H9 (cell line): ENCODE data around the gene NKD1. TPM values are rescaled to one million over a fixed set of nuclear protein-coding genes. Genes with fewer than 3 reads are reported as not detected.
A peak's percentile ranks its signal among the peaks of the same experiment; 100 is the strongest.

Experiments used
- DNase-seq: peaks from one replicate; pipeline ENCODE4 v3.0.0-alpha.2; 2017
- H2AFZ ChIP-seq: one replicate; pipeline ENCODE4 v1.6.1; 2013; ENCODE audit warnings: mild to moderate bottlenecking, low read length, control low read depth, moderate library complexity
- H2AK5ac ChIP-seq: 2 replicates; pipeline ENCODE4 v1.6.1; 2013; ENCODE audit warnings: low read length, control low read depth, mixed read lengths; ENCODE audit not compliant: insufficient read length
- H2BK120ac ChIP-seq: one replicate; pipeline ENCODE4 v1.6.1; 2013; ENCODE audit warnings: low read depth, mild to moderate bottlenecking, low read length, control low read depth, inconsistent platforms; ENCODE audit not compliant: poor library complexity, severe bottlenecking
- H2BK12ac ChIP-seq: 2 replicates; pipeline ENCODE4 v1.6.1; 2013; ENCODE audit warnings: low read length, control low read depth, mixed read lengths, low read depth; ENCODE audit not compliant: insufficient read length
- H2BK15ac ChIP-seq: 2 replicates; pipeline ENCODE4 v1.6.1; 2013; ENCODE audit warnings: low read depth, low read length, control low read depth
- H2BK20ac ChIP-seq: one replicate; pipeline ENCODE4 v1.6.1; 2013; ENCODE audit warnings: low read depth, mild to moderate bottlenecking, low read length, control low read depth, inconsistent platforms; ENCODE audit not compliant: poor library complexity, severe bottlenecking
- H2BK5ac ChIP-seq: 2 replicates; pipeline ENCODE4 v1.6.1; 2013; ENCODE audit warnings: low read length, control low read depth, mixed read lengths; ENCODE audit not compliant: insufficient read length
- H3K14ac ChIP-seq: 2 replicates; pipeline ENCODE4 v1.6.1; 2013; ENCODE audit warnings: low read length, control low read depth; ENCODE audit not compliant: insufficient read depth
- H3K18ac ChIP-seq: 2 replicates; pipeline ENCODE4 v1.6.1; 2013; ENCODE audit warnings: low read depth, mild to moderate bottlenecking, mixed read lengths, low read length, control low read depth; ENCODE audit not compliant: insufficient read length
- H3K23ac ChIP-seq: 2 replicates; pipeline ENCODE4 v1.6.1; 2013; ENCODE audit warnings: low read length, control low read depth, mixed read lengths, low read depth; ENCODE audit not compliant: insufficient read length
- H3K23me2 ChIP-seq: 2 replicates; pipeline ENCODE4 v1.6.1; 2013; ENCODE audit warnings: low read depth, mild to moderate bottlenecking, mixed read lengths, low read length, control low read depth; ENCODE audit not compliant: insufficient read length, poor library complexity, severe bottlenecking
- H3K27ac ChIP-seq: 2 replicates; pipeline ENCODE4 v1.5.1; 2013; ENCODE audit warnings: low read length, control low read depth, mixed read lengths, low read depth; ENCODE audit not compliant: insufficient read length
- H3K27me3 ChIP-seq: 2 replicates; pipeline ENCODE4 v1.6.1; 2013; ENCODE audit warnings: low read length, control low read depth, inconsistent platforms; ENCODE audit not compliant: insufficient read depth
- H3K4ac ChIP-seq: 2 replicates; pipeline ENCODE4 v1.6.1; 2013; ENCODE audit warnings: low read depth, mild to moderate bottlenecking, control low read depth, inconsistent platforms, low read length, moderate library complexity
- H3K4me1 ChIP-seq: 2 replicates; pipeline ENCODE4 v1.6.1; 2013; ENCODE audit warnings: low read length, control low read depth, inconsistent platforms; ENCODE audit not compliant: insufficient read depth
- H3K4me2 ChIP-seq: 2 replicates; pipeline ENCODE4 v1.6.1; 2013; ENCODE audit warnings: low read length, control low read depth, mixed read lengths; ENCODE audit not compliant: insufficient read length, insufficient read depth
- H3K56ac ChIP-seq: 2 replicates; pipeline ENCODE4 v1.6.1; 2013; ENCODE audit warnings: low read depth, mild to moderate bottlenecking, mixed read lengths, low read length, control low read depth; ENCODE audit not compliant: insufficient read length
- H3K79me1 ChIP-seq: 2 replicates; pipeline ENCODE4 v1.6.1; 2013; ENCODE audit warnings: low read depth, mild to moderate bottlenecking, moderate library complexity, low read length, control low read depth, inconsistent platforms; ENCODE audit not compliant: insufficient read depth, poor library complexity, severe bottlenecking
- H3K79me2 ChIP-seq: 2 replicates; pipeline ENCODE4 v1.6.1; 2013; ENCODE audit warnings: low read length, control low read depth, inconsistent platforms; ENCODE audit not compliant: insufficient read depth
- H3K9ac ChIP-seq: 2 replicates; pipeline ENCODE4 v1.6.1; 2013; ENCODE audit warnings: low read length, control low read depth, mixed read lengths; ENCODE audit not compliant: insufficient read length; ENCODE audit errors: extremely low read depth
- H3K9me3 ChIP-seq: one replicate; pipeline ENCODE4 v1.6.1; 2013; ENCODE audit warnings: low read depth, low read length, inconsistent platforms; ENCODE audit not compliant: control insufficient read depth
- H3T11ph ChIP-seq: one replicate; pipeline ENCODE4 v1.6.1; 2013; ENCODE audit warnings: mild to moderate bottlenecking, low read length, control low read depth, inconsistent platforms
- H4K20me1 ChIP-seq: one replicate; pipeline ENCODE4 v1.6.1; 2013; ENCODE audit not compliant: control insufficient read depth, insufficient read length, insufficient read depth
- H4K5ac ChIP-seq: 2 replicates; pipeline ENCODE4 v1.6.1; 2013; ENCODE audit warnings: low read depth, mild to moderate bottlenecking, mixed read lengths, low read length, control low read depth; ENCODE audit not compliant: insufficient read length
- H4K8ac ChIP-seq: replicated peaks from 2 replicates; pipeline ENCODE4 v1.6.1; 2013; ENCODE audit warnings: low read length, control low read depth, mixed read lengths, low read depth; ENCODE audit not compliant: insufficient read length
- H4K91ac ChIP-seq: 2 replicates; pipeline ENCODE4 v1.6.1; 2013; ENCODE audit warnings: low read depth, mild to moderate bottlenecking, moderate library complexity, mixed read lengths, low read length, control low read depth; ENCODE audit not compliant: insufficient read length
- H3K27ac Mint-ChIP-seq, 3 experiments: 2 replicates in 2 of 3; 3 replicates in 1 of 3; pipeline ENCODE4 v1.8.0; 2020 to 2021; ENCODE audit warnings: mixed read lengths in 3 of 3, mild to moderate bottlenecking in 1 of 3, moderate library complexity in 1 of 3
- H3K27me3 Mint-ChIP-seq: 2 replicates; pipeline ENCODE4 v1.8.0; 2021; ENCODE audit warnings: low read depth, mild to moderate bottlenecking, moderate library complexity, mixed read lengths
- H3K36me3 Mint-ChIP-seq, 3 experiments: 2 replicates in 2 of 3; 3 replicates in 1 of 3; pipeline ENCODE4 v1.8.0; 2020 to 2021; ENCODE audit warnings: low read depth in 3 of 3, mixed read lengths in 3 of 3; ENCODE audit not compliant: insufficient read depth in 1 of 3
- H3K4me1 Mint-ChIP-seq, 2 experiments: 2 replicates each; pipeline ENCODE4 v1.8.0; 2020; ENCODE audit warnings: mixed read lengths in 2 of 2
- H3K4me3 Mint-ChIP-seq, 2 experiments: 2 replicates in 1 of 2; 3 replicates in 1 of 2; pipeline ENCODE4 v1.8.0; 2020 to 2021; ENCODE audit warnings: mild to moderate bottlenecking in 2 of 2, mixed read lengths in 2 of 2, moderate library complexity in 1 of 2
- H3K9me3 Mint-ChIP-seq, 2 experiments: 2 replicates in 1 of 2; 3 replicates in 1 of 2; pipeline ENCODE4 v1.8.0; 2020; ENCODE audit warnings: mild to moderate bottlenecking in 2 of 2, mixed read lengths in 2 of 2, moderate library complexity in 1 of 2
- CTCF ChIP-seq: fragments of 200-600 bp; sonication (generic); conservative IDR thresholded peaks from 3 replicates; pipeline ENCODE4 v1.8.0; 2021; ENCODE audit warnings: antibody characterized with exemption, mild to moderate bottlenecking
- WGBS: extraction: QIAGEN DNeasy Blood & Tissue Kit; methylation state at CpG from one replicate; pipeline ENCODE4 v1.1.7; 2013; ENCODE audit warnings: missing lambda C conversion rate, low lambda C conversion rate, mixed read lengths; ENCODE audit not compliant: insufficient read length; ENCODE audit errors: extremely low coverage; 5-methylcytosine and 5-hydroxymethylcytosine counted together
- total RNA-seq: library from RNA; stranded (reverse); gene quantifications from 2 replicates; pipeline ENCODE4 v1.2.1, GENCODE V29; 2021

The NKD1 gene
- total RNA-seq, 1 experiment from 2014 or later: 1.9 TPM

GRCh38 chr16:50548909-50549560, 839 bp downstream of the NKD1 start:
- Mint-ChIP-seq H3K9me3 (no peaks in the 10 kb centered on the region), H3K36me3 (no peaks in the 10 kb centered on the region), H3K4me3 (peak overlapping the region; percentile 61 to 82), H3K4me1 (peaks cover 10 to 18% of the 10 kb centered on the region in 2 experiments), H3K27me3 (peaks cover 77% of the 10 kb centered on the region), H3K27ac (no peak overlapping the region; a peak in 1 of 7 replicates)
- no peak overlapping the region for H3K9ac ChIP-seq
- DNase-seq: no peak
- peak overlapping the region; percentile 58 for H3K4me2 ChIP-seq
- peaks cover 16% of the 10 kb centered on the region for H3K23me2 ChIP-seq
- no peak overlapping the region for H2BK12ac ChIP-seq
- no peaks in the 10 kb centered on the region for H3K79me2 ChIP-seq
- H4K20me1 ChIP-seq: no peaks in the 10 kb centered on the region
- H3K27ac ChIP-seq: no peak overlapping the region
- H3K23ac ChIP-seq: no peak overlapping the region
- no peaks in the 10 kb centered on the region for H3K4me1 ChIP-seq
- H2BK20ac ChIP-seq: no peak overlapping the region
- no CpG with 5 or more reads among the region's 46 CpGs for WGBS
- TF ChIP-seq CTCF: no peak
- H4K8ac ChIP-seq: no peak overlapping the region
- no peaks in the 10 kb centered on the region for H3K9me3 ChIP-seq
- no peak overlapping the region for H3K56ac ChIP-seq
- H2AFZ ChIP-seq: no peak overlapping the region
- H3K14ac ChIP-seq: no peak overlapping the region; the same call in 1 of the 2 replicates
- no peak overlapping the region for H3K18ac ChIP-seq
- no peaks in the 10 kb centered on the region for H3K79me1 ChIP-seq
- no peak overlapping the region for H2BK5ac ChIP-seq
- no peak overlapping the region for H4K5ac ChIP-seq
- H3K4ac ChIP-seq: no peak overlapping the region
- no peak overlapping the region for H2BK15ac ChIP-seq
- peaks cover 13% of the 10 kb centered on the region for H3K27me3 ChIP-seq
- no peak overlapping the region for H4K91ac ChIP-seq
- H2AK5ac ChIP-seq: no peak overlapping the region
- no peak overlapping the region for H3T11ph ChIP-seq
- no peak overlapping the region for H2BK120ac ChIP-seq
